ENCODE results near the gene ABCB10.

DNA sequence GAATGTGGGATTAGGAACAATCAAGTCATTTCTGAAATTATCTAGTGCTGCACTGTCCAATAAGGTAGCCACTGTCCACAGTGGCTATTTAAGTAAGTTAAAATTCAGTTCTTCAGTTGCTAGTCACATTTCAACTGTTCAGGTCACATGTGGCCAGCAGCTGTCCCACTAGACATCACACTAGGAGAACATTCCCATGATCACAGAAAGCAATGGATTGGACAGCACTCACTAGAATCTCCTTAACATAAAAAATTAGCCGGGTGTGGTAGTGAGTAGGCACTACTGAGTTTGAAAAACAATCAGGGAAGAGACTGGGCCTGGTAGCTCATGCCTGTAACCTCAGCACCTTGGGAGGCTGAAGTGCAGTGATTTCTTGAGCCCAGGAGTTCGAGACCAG is 84.0 kb downstream of the ABCB10 start:
- no peak for TF ChIP-seq CTCF (conservative IDR thresholded peaks at IDR 0.05)
- no peak for TF ChIP-seq ZFX (IDR thresholded peaks at IDR 0.05)
